Fibroblast of lung (primary cell): ENCODE data around the gene LATS2. TPM values are rescaled to one million over a fixed set of nuclear protein-coding genes. Genes with fewer than 3 reads are reported as not detected.
"Not testable (repeated sequence)": the region's sequence is repeated elsewhere in the genome, so short reads cannot be mapped to it uniquely, and the experiment has no call there.

ENCODE experiments used
- DNase-seq, 2 donors: peaks; one replicate each; pipeline versions ENCODE4 v3.0.0 to v3.0.0-alpha.2; 2010; ENCODE audit warnings: low read depth in 2 of 2
- H2AFZ ChIP-seq: 2 replicates; pipeline ENCODE4 v1.5.1; 2012; ENCODE audit warnings: low read length, control low read depth, inconsistent platforms
- H3K27ac ChIP-seq: 2 replicates; pipeline ENCODE4 v1.5.1; 2011; ENCODE audit warnings: low read length, control low read depth; ENCODE audit not compliant: insufficient read depth
- H3K27me3 ChIP-seq: 2 replicates; pipeline ENCODE4 v1.5.1; 2011; ENCODE audit warnings: mild to moderate bottlenecking, low read length; ENCODE audit not compliant: control insufficient read depth, insufficient read depth
- H3K36me3 ChIP-seq: 2 replicates; pipeline ENCODE4 v1.5.1; 2011; ENCODE audit warnings: low read length; ENCODE audit not compliant: control insufficient read depth, insufficient read depth
- H3K4me1 ChIP-seq: 2 replicates; pipeline ENCODE4 v1.5.1; 2011; ENCODE audit warnings: low read length; ENCODE audit not compliant: control insufficient read depth, insufficient read depth; ENCODE audit errors: extremely low read depth
- H3K4me2 ChIP-seq: 2 replicates; pipeline ENCODE4 v1.5.1; 2011; ENCODE audit warnings: low read length, control low read depth; ENCODE audit not compliant: insufficient read depth; ENCODE audit errors: extremely low read depth
- H3K4me3 ChIP-seq, 4 experiments: fragments of 200-600 bp in 1 of 4; sonication (generic) in 1 of 4; replicated peaks in 1 of 4; 2 replicates each; pipeline ENCODE4 v1.5.1; 2011 to 2016; ENCODE audit warnings: low read length in 4 of 4, low read depth in 3 of 4, mild to moderate bottlenecking in 3 of 4, control low read depth in 2 of 4, inconsistent platforms in 1 of 4, mixed read lengths in 1 of 4; ENCODE audit not compliant: insufficient read depth in 1 of 4; ENCODE audit errors: control extremely low read depth in 1 of 4
- H3K79me2 ChIP-seq: 2 replicates; pipeline ENCODE4 v1.5.1; 2012; ENCODE audit warnings: mild to moderate bottlenecking, low read length, inconsistent platforms; ENCODE audit not compliant: control insufficient read depth, insufficient read depth
- H3K9ac ChIP-seq: 2 replicates; pipeline ENCODE4 v1.5.1; 2011; ENCODE audit warnings: mild to moderate bottlenecking, low read length, control low read depth; ENCODE audit not compliant: insufficient read depth
- H3K9me3 ChIP-seq: 2 replicates; pipeline ENCODE4 v1.5.1; 2012; ENCODE audit warnings: low read depth, low read length; ENCODE audit not compliant: control insufficient read depth, insufficient read depth
- H4K20me1 ChIP-seq: 2 replicates; pipeline ENCODE4 v1.5.1; 2011; ENCODE audit warnings: low read length; ENCODE audit not compliant: control insufficient read depth, insufficient read depth; ENCODE audit errors: extremely low read depth
- EZH2 ChIP-seq: IDR thresholded peaks from 2 replicates; pipeline ENCODE4 v1.5.1; 2012; ENCODE audit warnings: low read length, control low read depth, mild to moderate bottlenecking; ENCODE audit errors: missing control alignments
- polyA plus RNA-seq, 2 donors: library from polyadenylated mRNA; depleted of rRNA in 1 of 2; stranded (reverse) in 1 of 2; unstranded in 1 of 2; fragments of >200 nt; gene quantifications; 2 replicates each; pipeline ENCODE4 v1.2.1, GENCODE V29; 2011 to 2012; ENCODE audit warnings: missing spikeins in 1 of 2
- total RNA-seq: library from RNA; depleted of rRNA; stranded (reverse); fragments of >200 nt; gene quantifications from 2 replicates; pipeline ENCODE4 v1.2.1, GENCODE V29; 2014
- TF ChIP-seq, protein P1 (sequence below), 2 donors: IDR thresholded peaks in 1 of 2; conservative IDR thresholded peaks in 1 of 2; 1 replicate in 1 of 2; 2 replicates in 1 of 2; pipeline ENCODE4 v1.5.1; 2011 to 2012; ENCODE audit warnings: low read length in 2 of 2, control low read depth in 1 of 2, inconsistent platforms in 1 of 2, low read depth in 1 of 2, mild to moderate bottlenecking in 1 of 2

Gene LATS2
- total and polyA plus RNA-seq, 2 donors (not counting 1 experiment from before 2014, with no cell fraction given) = 16.2 to 32.0 TPM

DNA sequence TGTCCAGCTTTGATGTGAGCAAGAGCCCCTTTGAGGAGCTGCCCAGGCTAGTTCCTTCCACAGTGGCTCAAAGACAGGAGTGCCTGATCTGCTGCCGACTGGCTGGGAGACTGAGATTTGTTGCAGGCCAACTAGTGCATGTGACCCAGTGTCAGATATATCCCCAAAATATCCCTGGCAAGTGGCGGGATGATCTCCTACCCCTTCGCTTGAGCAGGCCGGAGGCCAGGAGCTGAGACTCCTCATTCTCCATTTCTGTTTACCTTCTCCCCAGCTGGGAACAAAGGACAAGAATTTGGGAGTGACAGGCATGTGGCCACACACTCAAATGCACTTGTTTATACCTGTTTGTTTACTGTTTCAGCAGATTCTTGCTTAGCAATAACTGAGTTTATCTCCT is 121.7 kb downstream of the LATS2 start:
- no peak overlapping the region for H3K9ac ChIP-seq
- peaks cover 7% of the 10 kb centered on the region for H3K4me1 ChIP-seq
- H3K4me3 ChIP-seq = no peak overlapping the region
- H3K27ac ChIP-seq = no peak overlapping the region
- H3K27me3 ChIP-seq = no peaks in the 10 kb centered on the region
- H3K4me2 ChIP-seq = no peak overlapping the region
- no peaks in the 10 kb centered on the region for H4K20me1 ChIP-seq
- DNase-seq = no peak
- H3K9me3 ChIP-seq = no peaks in the 10 kb centered on the region
- H3K79me2 ChIP-seq = no peaks in the 10 kb centered on the region
- H3K36me3 ChIP-seq = no peaks in the 10 kb centered on the region
- H2AFZ ChIP-seq = no peak overlapping the region
- TF ChIP-seq EZH2 = no peak
- TF ChIP-seq, protein P1, sequence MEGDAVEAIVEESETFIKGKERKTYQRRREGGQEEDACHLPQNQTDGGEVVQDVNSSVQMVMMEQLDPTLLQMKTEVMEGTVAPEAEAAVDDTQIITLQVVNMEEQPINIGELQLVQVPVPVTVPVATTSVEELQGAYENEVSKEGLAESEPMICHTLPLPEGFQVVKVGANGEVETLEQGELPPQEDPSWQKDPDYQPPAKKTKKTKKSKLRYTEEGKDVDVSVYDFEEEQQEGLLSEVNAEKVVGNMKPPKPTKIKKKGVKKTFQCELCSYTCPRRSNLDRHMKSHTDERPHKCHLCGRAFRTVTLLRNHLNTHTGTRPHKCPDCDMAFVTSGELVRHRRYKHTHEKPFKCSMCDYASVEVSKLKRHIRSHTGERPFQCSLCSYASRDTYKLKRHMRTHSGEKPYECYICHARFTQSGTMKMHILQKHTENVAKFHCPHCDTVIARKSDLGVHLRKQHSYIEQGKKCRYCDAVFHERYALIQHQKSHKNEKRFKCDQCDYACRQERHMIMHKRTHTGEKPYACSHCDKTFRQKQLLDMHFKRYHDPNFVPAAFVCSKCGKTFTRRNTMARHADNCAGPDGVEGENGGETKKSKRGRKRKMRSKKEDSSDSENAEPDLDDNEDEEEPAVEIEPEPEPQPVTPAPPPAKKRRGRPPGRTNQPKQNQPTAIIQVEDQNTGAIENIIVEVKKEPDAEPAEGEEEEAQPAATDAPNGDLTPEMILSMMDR (conservative IDR thresholded peaks at IDR 0.05 in 1 of 2, IDR thresholded peaks at IDR 0.05 in 1 of 2; ENCODE audit: low read depth in 1 of 2, low read length in 2 of 2) = no peak

DNA sequence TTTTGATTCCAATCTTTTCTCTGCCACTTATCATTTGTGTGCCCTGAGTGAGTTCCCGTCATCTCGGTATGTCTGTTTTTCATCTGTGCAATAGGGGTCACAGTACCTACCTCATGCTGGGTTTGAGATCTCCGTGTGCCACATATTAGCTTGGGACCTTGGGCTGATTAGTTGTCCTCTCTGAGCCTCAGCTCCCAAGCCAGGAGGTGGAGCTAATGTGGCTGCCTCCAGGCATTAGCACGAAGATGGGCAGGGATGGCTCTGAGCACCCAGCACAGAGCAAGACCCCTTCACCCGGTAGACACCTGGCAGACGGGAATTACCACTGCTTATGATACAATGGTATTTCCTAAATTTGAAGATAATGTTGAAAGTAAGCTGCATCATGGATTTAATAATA is 123.1 kb downstream of the LATS2 start:
- Histone ChIP-seq H3K36me3 (no peaks in the 10 kb centered on the region), H3K79me2 (no peaks in the 10 kb centered on the region), H3K27ac (no peak overlapping the region), H3K4me2 (no peak overlapping the region), H3K4me3 (no peak overlapping the region), H3K27me3 (no peaks in the 10 kb centered on the region), H3K9me3 (no peaks in the 10 kb centered on the region), H4K20me1 (no peaks in the 10 kb centered on the region), H3K4me1 (peaks cover 5% of the 10 kb centered on the region), H2AFZ (no peak overlapping the region), H3K9ac (no peak overlapping the region)
- TF ChIP-seq, protein P1 (conservative IDR thresholded peaks at IDR 0.05 in 1 of 2, IDR thresholded peaks at IDR 0.05 in 1 of 2; ENCODE audit: low read depth in 1 of 2, low read length in 2 of 2) = no peak
- TF ChIP-seq EZH2 = no peak
- DNase-seq = no peak

DNA sequence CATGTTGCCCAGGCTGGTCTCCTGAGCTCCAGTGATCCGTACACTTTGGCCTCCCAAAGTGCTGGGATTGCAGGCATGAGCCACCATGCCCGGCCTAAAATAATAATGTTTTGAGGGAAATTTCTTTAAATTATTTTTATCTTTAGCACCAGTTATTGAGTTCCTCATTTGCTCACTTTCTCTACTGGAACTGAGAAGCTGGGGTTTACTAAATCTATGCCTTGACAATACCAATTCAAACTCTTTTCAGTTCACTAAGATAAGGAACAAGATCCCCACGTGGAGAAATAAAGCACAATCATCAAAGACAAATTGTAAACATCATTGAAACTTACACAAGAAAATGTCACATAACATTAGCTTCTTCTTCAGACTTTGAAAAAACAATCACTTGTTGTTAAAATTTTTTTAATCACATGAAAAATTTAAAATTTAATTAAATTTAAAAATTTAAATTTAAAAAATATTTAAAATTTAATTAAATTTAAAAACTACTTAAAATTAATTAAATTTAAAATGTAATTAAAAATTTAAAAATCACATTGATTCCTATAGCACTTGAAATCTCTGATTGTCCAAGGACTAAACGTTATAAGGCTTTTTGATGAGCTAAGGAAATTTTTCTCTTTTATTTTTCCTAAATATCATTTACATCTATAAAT is 133.7 kb downstream of the LATS2 start:
- H3K4me1 ChIP-seq = no peaks in the 10 kb centered on the region
- H3K27ac ChIP-seq = no peak overlapping the region
- no peak for DNase-seq
- no peaks in the 10 kb centered on the region for H3K79me2 ChIP-seq
- no peak overlapping the region for H3K9ac ChIP-seq
- no peaks in the 10 kb centered on the region for H4K20me1 ChIP-seq
- no peaks in the 10 kb centered on the region for H3K36me3 ChIP-seq
- H3K4me2 ChIP-seq = no peak overlapping the region
- H3K4me3 ChIP-seq = no peak overlapping the region
- TF ChIP-seq, protein P1 (conservative IDR thresholded peaks at IDR 0.05 in 1 of 2, IDR thresholded peaks at IDR 0.05 in 1 of 2; ENCODE audit: low read depth in 1 of 2, low read length in 2 of 2) = no peak
- no peak for TF ChIP-seq EZH2
- H3K27me3 ChIP-seq = no peaks in the 10 kb centered on the region
- no peak overlapping the region for H2AFZ ChIP-seq
- no peaks in the 10 kb centered on the region for H3K9me3 ChIP-seq

DNA sequence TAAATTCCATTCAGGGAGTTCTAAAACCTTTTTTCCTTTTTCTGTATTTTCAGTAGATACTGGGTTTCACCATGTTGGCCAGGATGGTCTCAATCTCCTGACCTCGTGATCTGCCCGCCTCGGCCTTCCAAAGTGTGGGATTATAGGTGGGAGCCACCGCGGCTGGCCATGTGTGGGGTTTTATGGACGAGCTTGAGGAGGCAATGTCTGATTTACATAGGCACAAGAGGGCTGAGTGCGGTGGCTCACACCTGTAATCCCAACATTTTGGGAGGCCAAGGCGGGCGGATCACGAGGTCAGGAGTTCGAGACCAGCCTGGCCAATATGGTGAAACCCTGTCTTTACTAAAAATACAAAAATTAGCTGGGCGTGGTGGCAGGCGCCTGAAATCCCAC is 136.0 kb downstream of the LATS2 start:
- H3K4me1 ChIP-seq, H3K36me3 ChIP-seq, H3K4me3 ChIP-seq, H3K27me3 ChIP-seq, H2AFZ ChIP-seq, H3K79me2 ChIP-seq, H3K27ac ChIP-seq, H4K20me1 ChIP-seq, DNase-seq, H3K9me3 ChIP-seq, H3K4me2 ChIP-seq, H3K9ac ChIP-seq: not testable (repeated sequence)
